CD4-positive, alpha-beta T cell treated with Interleukin-4 for 4 hours (primary cell): Measurements from ENCODE around the gene HYAL4.
"Not testable (repeated sequence)": the region's sequence is repeated elsewhere in the genome, so short reads cannot be mapped to it uniquely, and the experiment has no call there.

Experiments
- DNase-seq: peaks from one replicate; pipeline ENCODE4 v3.0.0-alpha.2; 2020

HYAL4 gene

DNA sequence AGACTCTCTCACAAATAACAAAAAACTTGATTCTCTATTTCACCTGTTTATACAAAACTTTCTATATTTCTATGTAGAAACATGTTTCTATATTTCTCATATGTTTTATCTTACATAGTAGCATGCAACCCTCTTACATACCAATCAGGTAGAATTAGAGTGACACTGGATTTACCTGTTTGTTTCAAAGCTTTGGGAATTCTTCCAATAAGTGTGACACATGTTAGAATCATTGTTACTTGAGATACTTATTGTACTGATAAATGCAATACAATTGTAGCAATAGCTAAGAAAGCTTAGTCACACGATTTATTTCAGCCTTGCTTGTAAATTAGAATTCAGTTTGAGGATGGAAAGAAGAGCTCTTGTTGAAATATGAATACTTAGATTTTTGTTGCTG, 4.9 kb downstream of the HYAL4 start:
- no peak for DNase-seq

- not testable (repeated sequence) for DNase-seq
These were observed 6.4 kb downstream of the HYAL4 start for GRCh38 chr7:123851404-123851803.

DNA sequence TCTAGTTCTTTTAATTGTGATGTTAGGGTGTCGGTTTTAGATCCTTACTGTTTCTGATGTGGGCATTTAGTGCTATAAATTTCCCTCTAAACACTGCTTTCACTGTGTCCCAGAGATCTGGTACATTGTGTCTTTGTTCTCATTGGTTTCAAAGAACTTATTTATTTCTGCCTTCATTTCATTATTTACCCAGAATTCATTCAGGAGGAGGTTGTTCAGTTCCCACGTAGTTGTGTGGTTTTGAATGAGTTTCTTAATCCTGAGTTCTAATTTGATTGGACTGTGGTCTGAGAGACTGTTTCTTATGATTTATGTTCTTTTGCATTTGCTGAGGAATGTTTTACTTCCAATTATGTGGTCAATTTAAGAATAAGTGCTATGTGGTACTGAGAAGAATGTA, 9.3 kb downstream of the HYAL4 start:
- not testable (repeated sequence) for DNase-seq

DNA sequence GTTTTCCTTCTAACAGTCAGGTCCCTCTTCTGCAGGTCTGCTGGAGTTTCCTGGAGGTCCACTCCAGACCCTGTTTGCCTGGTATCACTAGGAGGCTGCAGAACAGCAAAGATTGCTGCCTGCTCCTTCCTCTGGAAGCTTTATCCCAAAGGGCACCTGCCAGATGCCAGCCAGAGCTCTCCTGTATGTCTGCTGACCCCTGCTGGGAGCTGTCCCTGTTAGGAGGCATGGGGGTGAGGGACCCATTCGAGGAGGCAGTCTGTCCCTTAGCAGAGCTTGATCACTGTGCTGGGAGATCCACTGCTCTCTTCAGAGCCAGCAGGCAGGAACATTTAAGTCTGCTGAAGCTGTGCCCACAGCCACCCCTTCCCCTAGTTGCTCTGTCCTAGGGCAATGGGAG, 11.5 kb downstream of the HYAL4 start:
- DNase-seq, result not testable (repeated sequence)

DNA sequence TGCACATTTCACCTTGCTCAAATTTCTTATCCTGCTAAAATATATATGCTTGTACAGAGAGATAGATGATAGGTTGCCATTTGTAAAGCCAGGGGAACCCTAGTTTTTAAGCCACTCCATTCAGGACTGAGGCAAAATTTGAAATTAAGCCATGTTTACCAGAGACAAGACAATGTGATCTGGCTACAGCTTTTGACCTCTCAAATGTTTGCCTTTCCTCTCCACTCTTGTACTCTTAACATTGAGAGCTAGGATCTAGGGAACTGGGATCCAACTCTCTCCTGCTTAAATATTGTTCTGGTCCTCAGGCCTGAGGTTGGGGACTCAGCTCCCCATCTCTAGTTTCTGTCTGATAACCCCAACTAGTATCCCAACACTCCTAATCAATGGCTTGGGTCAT, 15.9 kb downstream of the HYAL4 start:
- DNase-seq, result no peak

GRCh38 chr7:123862775-123863174, 17.8 kb downstream of the HYAL4 start:
- no peak for DNase-seq

- DNase-seq, result no peak
These were observed 18.5 kb downstream of the HYAL4 start for GRCh38 chr7:123863461-123863860.

DNA sequence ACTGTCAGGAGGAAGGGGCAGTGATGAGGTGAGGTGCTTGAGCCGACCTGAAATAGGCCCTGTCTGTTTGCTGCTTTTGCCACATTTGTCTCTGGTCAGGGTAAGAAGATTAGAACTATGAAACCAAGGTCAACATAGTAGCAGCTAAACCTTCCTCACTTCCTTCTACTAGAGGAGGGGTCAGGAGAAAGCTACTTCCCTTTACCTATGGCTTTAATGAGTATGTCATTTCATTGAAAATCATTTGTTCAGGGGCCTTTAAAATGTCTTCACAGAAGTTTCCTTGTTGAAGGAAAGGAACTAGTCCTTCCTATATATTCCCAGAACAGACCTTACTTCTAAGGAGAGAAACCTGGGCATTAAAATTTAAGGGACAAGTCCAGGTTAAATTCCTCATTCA, 19.0 kb downstream of the HYAL4 start:
- no peak for DNase-seq

GRCh38 chr7:123864436-123864835, 19.5 kb downstream of the HYAL4 start:
- DNase-seq, result no peak

DNA sequence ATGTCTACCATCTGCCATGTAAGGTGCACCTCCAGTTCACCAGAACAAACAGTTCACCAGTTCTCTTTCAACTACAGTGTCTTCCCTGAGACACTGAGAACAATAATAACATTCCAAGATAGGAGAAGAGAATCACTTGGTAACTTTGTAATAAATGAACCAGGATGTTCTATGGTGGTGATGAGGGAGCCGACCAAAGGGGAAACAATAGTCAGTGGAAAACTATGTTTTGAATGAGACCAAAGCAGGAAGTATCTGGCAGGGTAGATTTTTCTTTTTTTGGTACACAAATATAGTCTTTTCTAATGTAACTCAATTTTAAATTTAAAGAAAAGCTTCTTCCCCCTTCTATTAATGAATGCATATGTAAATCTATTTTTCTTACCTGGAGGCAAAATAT, 20.0 kb downstream of the HYAL4 start:
- DNase-seq, result no peak

- peak; percentile 59 for DNase-seq
These were observed 20.6 kb downstream of the HYAL4 start for GRCh38 chr7:123865517-123866117.

- no peak for DNase-seq
These were observed 22.3 kb downstream of the HYAL4 start for GRCh38 chr7:123867225-123867624.

- DNase-seq, result peak; percentile 20
These were observed 27.3 kb downstream of the HYAL4 start for GRCh38 chr7:123871998-123872867.

GRCh38 chr7:123872908-123873307, 27.9 kb downstream of the HYAL4 start:
- DNase-seq, result no peak

DNA sequence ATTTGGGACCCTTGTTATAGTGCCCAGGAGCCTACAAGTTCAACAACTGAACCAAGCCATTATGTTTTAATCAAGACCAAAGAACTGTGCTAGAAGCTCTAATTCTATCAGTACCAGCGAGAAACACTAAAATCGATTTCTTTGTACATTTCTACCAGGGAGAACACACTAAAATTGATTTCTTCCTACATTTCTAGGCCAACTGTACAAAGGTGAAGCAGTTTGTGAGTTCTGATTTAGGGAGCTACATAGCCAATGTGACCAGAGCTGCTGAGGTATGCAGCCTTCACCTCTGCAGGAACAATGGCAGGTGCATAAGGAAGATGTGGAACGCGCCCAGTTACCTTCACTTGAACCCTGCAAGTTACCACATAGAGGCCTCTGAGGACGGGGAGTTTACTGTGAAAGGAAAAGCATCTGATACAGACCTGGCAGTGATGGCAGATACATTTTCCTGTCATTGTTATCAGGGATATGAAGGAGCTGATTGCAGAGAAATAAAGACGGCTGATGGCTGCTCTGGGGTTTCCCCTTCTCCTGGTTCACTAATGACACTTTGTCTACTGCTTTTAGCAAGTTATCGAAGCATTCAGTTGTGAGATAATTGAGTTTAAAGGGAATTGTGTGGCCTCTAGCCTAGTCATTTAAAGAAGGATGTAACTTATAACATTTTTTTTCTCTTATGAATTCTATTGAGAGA, 31.7 kb downstream of the HYAL4 start:
- no peak for DNase-seq

DNA sequence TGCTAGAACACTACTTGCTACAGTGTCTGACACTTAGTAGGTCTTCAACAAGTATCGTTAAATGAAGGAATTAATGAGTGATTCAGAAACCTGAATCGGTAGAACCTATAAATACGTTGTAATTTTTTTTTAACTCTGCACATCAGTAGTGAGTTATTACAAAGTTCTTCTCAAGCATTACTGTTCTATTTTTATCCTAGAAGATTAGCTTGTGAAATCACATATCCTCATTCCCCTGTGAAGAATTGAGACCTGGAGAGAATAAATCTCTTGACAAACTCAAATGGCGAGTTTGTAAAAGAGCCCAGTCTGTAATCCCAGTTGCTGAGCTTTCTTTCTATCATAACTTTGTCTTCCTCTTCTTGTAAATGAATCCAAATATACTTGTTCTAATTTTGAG, 34.7 kb downstream of the HYAL4 start:
- DNase-seq, result no peak

DNA sequence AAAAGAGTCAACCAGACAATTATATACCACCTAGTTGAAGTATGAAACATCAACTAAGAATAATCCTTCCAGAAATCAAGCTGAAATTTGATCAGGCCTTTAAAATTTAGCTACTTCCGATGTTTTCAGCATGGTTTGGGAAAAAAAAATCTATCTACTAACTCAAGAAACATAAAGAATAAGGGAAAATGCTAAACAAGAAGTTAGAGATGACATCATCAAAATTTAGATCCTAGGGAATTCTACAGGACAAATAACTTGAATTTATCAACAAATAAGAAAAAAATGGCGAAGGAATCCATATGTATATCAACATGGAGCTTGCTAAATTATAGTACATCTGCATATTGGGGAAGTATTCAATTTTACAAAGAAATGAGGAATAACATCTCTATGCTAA, 36.3 kb downstream of the HYAL4 start:
- DNase-seq, result no peak

DNA sequence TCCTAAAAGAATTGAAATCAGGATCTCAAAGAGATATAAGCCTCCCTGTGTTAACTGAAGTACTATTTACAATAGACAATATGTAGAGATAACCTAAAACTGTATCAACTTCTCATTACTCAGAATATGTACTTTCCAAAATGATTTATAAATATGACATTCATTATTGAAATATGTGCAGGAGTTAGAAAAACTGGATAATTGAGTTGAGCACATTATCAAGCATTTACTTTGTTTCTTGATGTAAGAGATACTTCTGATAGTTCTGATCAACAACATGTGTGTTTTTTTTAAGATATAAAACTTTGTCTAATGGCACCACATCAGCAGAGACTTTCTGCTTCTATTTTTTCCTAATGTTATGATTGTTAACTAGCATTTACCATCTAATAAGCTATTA, 38.2 kb downstream of the HYAL4 start:
- DNase-seq, result no peak

DNA sequence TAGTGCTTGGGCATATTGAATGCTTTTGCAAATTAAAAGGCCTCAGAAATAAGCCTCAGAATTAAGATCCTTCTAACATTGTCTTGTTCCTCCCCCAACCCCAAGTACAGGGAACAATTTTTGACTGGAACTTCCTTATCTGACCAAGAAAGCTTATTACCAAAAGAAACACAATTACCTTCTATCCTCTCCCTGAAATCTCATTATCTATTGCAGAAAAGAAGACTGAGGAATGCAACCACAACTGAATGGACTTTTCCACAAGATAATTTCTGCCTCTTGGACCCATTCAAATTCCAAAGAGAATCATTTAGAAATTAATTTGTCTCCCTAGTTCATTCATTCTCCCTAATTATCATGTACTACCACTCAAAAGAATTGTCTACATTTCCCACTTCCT, 43.2 kb downstream of the HYAL4 start:
- no peak for DNase-seq

GRCh38 chr7:123894753-123895152, 49.8 kb downstream of the HYAL4 start:
- not testable (repeated sequence) for DNase-seq

DNA sequence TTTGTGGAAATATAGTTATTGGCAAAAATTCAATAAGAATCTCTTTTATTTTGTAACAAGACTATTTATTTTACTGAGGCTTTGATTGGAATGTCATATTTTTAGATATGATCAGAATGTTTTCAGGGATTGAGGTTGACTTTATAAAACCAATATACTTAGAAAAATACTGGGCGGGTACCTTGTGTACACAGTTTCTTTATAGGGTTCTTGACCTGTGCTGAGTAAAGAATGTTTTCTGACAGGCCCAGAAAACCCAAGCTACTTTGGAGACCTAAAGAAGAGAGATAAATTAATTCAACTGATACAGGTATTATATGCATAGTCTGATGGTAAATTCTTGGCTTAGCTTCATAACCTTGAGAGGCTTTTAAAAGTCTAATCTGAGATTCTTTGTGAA, 56.1 kb downstream of the HYAL4 start:
- DNase-seq, result no peak

- no peak for DNase-seq
These were observed 60.7 kb downstream of the HYAL4 start for GRCh38 chr7:123905714-123906113.

DNA sequence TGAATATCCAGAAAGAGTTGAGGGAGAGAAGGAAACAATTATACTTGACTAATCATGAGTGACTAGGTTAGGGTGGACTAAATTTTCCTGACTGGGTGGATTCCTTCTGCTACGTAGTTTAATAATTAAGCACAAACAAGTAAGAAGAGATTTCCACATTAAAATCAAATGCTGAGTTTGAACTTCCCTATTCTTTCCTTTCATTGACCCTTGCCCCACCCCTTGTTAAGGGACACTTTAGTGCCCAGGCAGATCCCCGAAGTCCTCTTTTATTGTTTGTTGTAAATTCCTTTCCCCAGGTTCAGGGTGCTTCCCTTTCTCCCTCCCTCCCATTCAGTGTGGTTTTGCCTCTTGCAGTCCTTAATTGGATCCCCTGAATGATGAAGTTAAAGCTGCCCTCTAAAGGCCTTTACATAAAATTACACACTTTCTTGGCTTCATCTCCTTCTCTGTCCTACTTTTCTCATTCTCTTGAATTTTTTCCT, 71.3 kb downstream of the HYAL4 start:
- no peak for DNase-seq

- no peak for DNase-seq
These were observed 72.9 kb downstream of the HYAL4 start for GRCh38 chr7:123917878-123918277.
